Stimulated activated CD8-positive, alpha-beta memory T cell treated with anti-CD3 and anti-CD28 coated beads, Interleukin-2, amount 100 ng/mL, for 48 hours (primary cell): ENCODE data around the gene ALDOB.

ENCODE experiments used
- DNase-seq, 2 donors: peaks; one replicate each; pipeline ENCODE4 v3.0.0-alpha.2; 2020; ENCODE audit warnings: low read depth in 2 of 2

ALDOB gene

DNA sequence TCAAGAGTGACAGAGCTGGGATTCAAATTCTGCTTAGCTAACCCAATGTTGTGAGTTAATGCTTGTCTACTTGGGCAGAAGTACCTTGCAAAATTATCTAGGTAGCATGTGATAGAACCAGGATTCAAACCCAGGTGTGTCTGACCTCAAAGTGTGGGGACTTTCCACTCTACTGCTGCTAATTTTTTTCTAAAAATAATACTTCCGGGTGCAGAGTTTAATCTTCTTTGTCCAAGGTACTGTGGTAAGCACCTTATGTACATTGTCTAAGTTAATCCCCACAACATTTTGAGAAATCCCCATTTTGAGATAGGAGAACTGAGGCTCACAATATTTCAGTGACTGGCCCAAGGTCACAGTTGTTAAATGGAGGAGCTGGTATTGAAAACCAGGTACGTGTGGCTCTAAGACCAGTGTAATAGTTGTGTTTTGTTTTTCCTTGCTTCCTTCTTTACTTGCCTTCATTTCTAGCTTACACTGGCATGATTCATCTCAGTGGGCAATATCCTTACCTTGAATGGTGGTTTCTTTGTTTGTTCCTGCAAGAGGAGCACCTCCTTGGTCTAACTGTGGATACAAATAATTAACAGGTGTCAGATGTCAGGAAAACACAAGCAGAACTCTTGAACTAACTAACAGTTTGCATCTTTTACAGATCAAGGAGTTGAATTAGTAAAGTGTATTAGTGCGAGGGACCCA is 7.5 kb downstream of the ALDOB start:
- DNase-seq, result no peak

DNA sequence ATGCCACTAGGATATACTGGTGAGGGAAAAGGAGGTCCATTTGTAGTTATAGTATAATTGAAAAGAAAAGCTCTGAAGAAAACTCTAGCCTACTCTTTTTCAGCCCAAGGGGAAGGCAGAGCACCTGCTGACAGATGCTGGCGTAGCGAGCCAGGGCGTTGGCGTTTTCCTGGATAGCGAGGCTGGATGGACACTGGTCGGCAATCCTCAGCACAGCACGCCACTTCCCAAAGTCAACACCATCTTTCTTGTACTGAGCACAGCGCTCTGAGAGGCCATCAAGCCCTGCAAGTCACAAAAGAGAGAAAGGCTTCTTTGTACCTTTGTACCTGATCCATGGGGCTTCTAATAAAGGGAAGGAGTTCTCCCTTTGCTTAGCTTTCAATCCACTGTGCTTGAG is 8.2 kb downstream of the ALDOB start:
- DNase-seq, result no peak

DNA sequence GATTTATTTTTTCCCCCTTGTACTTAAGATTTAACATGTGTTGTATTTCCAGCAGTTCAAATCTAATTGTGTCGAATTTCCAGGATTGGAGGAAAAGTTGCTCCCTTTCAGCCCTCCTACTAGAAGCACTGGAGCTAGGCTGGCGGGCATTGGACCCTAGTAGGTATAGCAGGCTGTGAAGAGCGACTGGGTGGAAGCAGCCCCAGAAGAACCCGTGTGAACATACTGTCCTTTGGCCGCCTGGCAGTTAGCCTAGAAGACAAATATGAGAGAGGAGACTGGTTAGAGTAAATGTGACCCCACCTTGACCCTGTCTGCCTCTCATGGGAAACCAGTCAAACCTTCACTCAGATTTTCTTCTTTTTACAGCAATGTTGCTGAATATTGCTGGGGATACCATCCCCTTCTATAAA is 13.9 kb downstream of the ALDOB start:
- no peak for DNase-seq

- no peak for DNase-seq
Observed at GRCh38 chr9:101419863-101420262, 15.7 kb downstream of the ALDOB start.

DNA sequence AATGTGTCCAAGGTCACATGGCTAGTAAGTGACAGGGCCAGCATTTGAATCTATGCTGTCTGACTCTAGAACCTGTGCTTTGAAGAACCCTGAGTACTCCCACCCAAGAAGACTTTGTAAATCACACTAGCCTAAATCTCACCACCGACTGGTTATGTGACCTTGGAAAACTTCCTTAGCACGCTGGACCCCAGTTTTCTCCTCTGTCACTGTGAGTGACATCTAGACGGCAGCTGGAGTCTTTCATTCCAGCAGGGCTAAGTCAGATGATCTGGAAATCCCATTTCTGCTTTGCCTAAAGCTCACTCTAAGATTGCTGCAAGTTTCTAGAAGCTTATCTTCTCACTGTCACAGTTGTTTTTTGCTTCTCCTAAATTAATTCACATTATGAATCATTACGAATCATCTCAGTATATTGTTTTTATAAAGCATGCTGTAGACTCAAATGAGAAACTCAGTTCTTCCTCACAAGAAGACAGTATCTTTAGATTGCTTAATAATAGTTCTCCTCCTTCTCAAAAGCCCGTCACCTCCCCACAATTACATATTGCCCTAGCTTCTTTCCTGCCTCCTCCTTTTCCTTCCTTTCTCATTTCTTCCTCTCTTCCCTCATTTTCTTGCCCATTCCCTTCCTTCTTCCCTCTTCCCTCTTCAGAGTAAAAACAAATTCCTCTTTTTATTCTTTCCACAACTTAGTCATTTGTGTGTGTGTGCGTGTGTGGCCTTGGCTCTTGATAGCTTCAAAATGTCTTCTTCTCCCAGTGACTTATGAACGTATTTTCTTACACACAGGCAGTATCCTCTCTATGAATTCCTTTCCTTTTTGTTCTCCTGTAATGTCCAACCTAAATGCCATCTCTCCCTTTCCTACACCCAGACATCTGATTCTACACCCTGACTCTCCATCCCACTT is 16.8 kb downstream of the ALDOB start:
- no peak for DNase-seq

DNA sequence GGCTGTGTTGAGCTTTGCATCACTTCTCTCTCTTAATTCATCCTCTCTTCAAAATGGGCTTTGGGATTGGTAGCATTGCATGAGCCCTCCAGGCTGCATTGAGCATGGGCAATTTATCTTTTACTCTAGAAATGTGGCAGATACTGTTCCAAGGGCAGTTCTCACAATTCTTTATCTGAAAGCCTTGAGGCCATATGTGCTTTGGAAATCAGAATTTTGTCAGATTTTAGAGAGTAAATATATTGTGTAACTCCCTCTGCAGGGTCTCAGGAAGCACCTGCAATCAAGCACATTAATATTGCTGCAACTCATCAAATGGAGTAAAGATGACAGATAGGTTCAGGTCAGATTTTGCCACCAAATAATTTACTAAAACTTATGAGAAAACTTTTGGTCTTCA is 17.6 kb downstream of the ALDOB start:
- no peak for DNase-seq

- DNase-seq, result no peak
Observed at GRCh38 chr9:101417389-101417788, 18.2 kb downstream of the ALDOB start.

GRCh38 chr9:101415578-101415977 is 20.0 kb downstream of the ALDOB start:
- DNase-seq, result no peak

GRCh38 chr9:101414839-101415238 is 20.7 kb downstream of the ALDOB start:
- no peak for DNase-seq

GRCh38 chr9:101409079-101409477 is 26.5 kb downstream of the ALDOB start:
- DNase-seq, result no peak

GRCh38 chr9:101408374-101409078 is 27.0 kb downstream of the ALDOB start:
- no peak for DNase-seq

GRCh38 chr9:101403516-101404285 is 31.9 kb downstream of the ALDOB start:
- no peak for DNase-seq

GRCh38 chr9:101400120-101400519 is 35.5 kb downstream of the ALDOB start:
- no peak for DNase-seq

GRCh38 chr9:101399643-101399970 is 36.0 kb downstream of the ALDOB start:
- DNase-seq, result no peak

GRCh38 chr9:101398930-101399642 is 36.5 kb downstream of the ALDOB start:
- no peak for DNase-seq

DNA sequence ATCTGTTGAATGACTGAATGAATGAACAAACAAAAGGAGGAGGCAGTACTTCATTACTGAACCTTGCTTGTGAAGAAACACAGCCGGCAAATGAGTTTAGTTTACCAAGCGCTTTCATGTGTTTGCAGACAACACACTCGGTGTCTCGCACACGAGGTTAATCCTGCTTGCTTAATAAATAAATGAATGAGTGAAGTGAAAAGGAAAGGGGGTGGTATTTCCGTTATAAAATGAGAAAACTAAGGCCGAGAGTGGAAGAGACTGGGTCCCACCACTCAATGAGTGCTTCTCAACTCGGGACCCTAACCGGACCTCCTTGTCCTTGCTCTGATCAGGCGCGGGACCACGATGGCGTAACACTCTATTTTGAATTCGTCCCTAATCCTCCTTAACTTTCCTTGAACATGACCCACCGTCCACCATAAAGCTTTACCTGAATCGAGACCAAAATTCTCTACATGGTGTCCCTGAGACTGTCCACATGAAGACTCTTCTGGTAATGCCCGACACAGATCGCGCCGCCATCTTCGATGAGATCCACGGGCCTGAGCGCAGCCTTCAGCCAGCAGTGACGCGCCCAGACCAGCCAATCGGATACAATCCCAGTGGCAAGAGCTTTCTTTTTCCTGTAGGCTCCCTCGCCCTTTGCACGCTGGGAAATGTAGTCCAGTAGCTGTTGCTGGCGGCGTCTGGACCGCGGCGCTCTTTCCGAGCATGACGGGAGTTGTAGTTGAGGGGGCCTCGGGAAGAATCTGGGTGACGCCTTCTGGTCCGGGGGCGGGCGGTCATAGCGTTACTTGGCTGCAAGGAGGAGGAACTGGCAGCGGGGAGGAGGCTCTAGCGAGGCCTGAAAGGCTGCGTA is 37.3 kb downstream of the ALDOB start, which contains the start of the genes MRPL50 and ZNF189:
Gene MRPL50 (minus strand): TSS at position 551 of the 862 bp plus-strand sequence. CDS start 26 bp downstream, at position 525.
Gene ZNF189 (plus strand): TSS at position 784 of the 862 bp plus-strand sequence. CDS start 306 bp downstream, outside the sequence.
- peak; percentile 90 to 91 for DNase-seq

DNA sequence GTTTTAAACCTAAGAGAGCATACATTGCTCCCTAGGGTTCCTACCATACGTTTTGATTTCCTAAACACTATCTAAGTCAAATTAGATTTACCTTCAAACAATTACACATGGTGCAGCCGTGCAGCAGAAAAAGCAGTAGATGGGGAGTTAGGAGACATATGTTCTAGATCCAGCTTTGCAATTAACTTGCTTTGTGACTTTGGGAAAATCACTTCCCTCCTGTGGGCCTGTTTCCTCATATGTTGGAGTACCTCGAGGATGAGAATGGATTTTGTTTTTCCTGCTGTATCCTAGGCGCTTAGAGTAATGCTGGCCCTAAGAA is 37.9 kb downstream of the ALDOB start:
- no peak for DNase-seq

DNA sequence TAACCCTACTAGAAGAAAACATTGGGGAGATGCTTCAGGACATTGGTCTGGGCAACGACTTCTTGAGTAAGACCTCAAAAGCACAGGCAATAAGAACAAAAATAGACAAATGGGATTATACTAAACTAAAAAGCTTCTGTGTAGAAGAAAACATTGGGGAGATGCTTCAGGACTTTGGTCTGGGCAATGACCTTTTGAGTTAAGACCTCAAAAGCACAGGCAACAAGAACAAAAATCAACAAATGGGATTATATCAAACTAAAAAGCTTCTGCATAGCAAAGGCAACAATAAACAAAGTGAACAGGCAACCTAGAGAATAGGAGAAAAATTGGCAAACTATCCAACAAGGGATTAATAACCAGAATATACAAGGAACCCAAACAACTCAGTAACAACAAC is 40.9 kb downstream of the ALDOB start:
- no peak for DNase-seq

GRCh38 chr9:101393135-101393534 is 42.4 kb downstream of the ALDOB start:
- no peak for DNase-seq

DNA sequence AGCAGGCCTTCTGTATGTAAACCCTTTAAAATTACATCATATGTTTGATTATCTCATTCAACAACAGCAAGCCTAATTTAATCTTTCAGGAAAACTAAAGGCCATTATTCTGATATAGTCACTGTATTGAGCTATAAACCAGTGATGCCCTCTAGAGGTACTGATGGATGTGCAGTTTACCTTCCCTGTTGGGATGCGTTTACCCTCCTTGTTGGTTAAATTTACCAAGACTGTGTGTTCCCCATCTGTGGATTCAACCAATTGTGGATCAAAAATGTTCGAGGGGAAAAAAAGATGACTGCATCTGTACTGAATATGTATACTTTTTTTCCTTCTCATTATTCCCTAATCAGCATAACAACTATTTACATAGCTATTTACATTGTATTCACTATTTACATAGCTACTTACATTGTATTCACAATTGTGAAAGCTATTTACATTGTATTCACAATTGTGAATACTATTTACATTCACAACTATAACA is 47.0 kb downstream of the ALDOB start:
- DNase-seq, result no peak
